Endodermal cell (in vitro differentiated cells): ENCODE data around the gene BHLHA9. TPM values are rescaled to one million over a fixed set of nuclear protein-coding genes. Genes with fewer than 3 reads are reported as not detected.
A peak's percentile ranks its signal among the peaks of the same experiment; 100 is the strongest.

Experiments used
- DNase-seq: peaks from one replicate; pipeline ENCODE4 v3.0.0-alpha.2; 2017
- H3K27ac ChIP-seq: 2 replicates; pipeline ENCODE4 v1.5.1; 2013; ENCODE audit warnings: mild to moderate bottlenecking, low read depth, low read length, moderate library complexity
- H3K27me3 ChIP-seq: 2 replicates; pipeline ENCODE4 v1.6.1; 2013; ENCODE audit warnings: mild to moderate bottlenecking, low read length, moderate library complexity; ENCODE audit not compliant: insufficient read depth, control insufficient read depth, poor library complexity, severe bottlenecking
- H3K36me3 ChIP-seq: 2 replicates; pipeline ENCODE4 v1.7.0; 2013; ENCODE audit warnings: mild to moderate bottlenecking, low read length, moderate library complexity; ENCODE audit not compliant: control insufficient read depth, insufficient read depth
- H3K4me1 ChIP-seq: one replicate; pipeline ENCODE4 v1.7.0; 2013; ENCODE audit warnings: low read length; ENCODE audit not compliant: control insufficient read depth, insufficient read depth
- H3K4me3 ChIP-seq: 2 replicates; pipeline ENCODE4 v1.5.1; 2013; ENCODE audit warnings: mild to moderate bottlenecking, low read length, moderate library complexity
- H3K9ac ChIP-seq: 2 replicates; pipeline ENCODE4 v1.6.1; 2013; ENCODE audit warnings: mild to moderate bottlenecking, low read length, moderate library complexity; ENCODE audit not compliant: poor library complexity, severe bottlenecking; ENCODE audit errors: extremely low read depth
- H3K9me3 ChIP-seq: 2 replicates; pipeline ENCODE4 v1.6.1; 2013; ENCODE audit warnings: mild to moderate bottlenecking, low read length, moderate library complexity; ENCODE audit not compliant: control insufficient read depth
- H3K27ac Mint-ChIP-seq: 2 replicates; pipeline ENCODE4 v1.8.0; 2020; ENCODE audit warnings: mixed read lengths
- H3K27me3 Mint-ChIP-seq: 2 replicates; pipeline ENCODE4 v1.8.0; 2021; ENCODE audit warnings: mild to moderate bottlenecking, mixed read lengths; ENCODE audit not compliant: insufficient read depth
- H3K36me3 Mint-ChIP-seq: 2 replicates; pipeline ENCODE4 v1.8.0; 2020; ENCODE audit warnings: low read depth, mixed read lengths
- H3K4me1 Mint-ChIP-seq: 2 replicates; pipeline ENCODE4 v1.8.0; 2020; ENCODE audit warnings: mixed read lengths
- H3K4me3 Mint-ChIP-seq: 2 replicates; pipeline ENCODE4 v1.8.0; 2020; ENCODE audit warnings: mild to moderate bottlenecking, moderate library complexity, mixed read lengths
- H3K9me3 Mint-ChIP-seq: 2 replicates; pipeline ENCODE4 v1.8.0; 2020; ENCODE audit warnings: mild to moderate bottlenecking, mixed read lengths
- WGBS, 2 experiments: methylation state at CpG; one replicate each; pipeline versions ENCODE4 v1.1.5 to v1.1.7; 2013; ENCODE audit warnings: missing lambda C conversion rate in 2 of 2, mixed read lengths in 1 of 2; ENCODE audit not compliant: insufficient coverage in 1 of 2, insufficient read length in 1 of 2; 5-methylcytosine and 5-hydroxymethylcytosine counted together
- long read RNA-seq, 4 experiments: library from polyadenylated mRNA in 2 of 4; library from RNA in 1 of 4; library from capped mRNA in 1 of 4; stranded (forward) in 3 of 4; unstranded in 1 of 4; transcript quantifications; one replicate each; pipeline ENCODE4 v2.0.0, GENCODE V29; 2020 to 2021; ENCODE audit warnings: inconsistent platforms in 1 of 4
- polyA plus RNA-seq, 2 experiments: library from polyadenylated mRNA; stranded (reverse); fragments of 50-300 nt; gene quantifications; one replicate each; pipeline ENCODE4 v1.2.3, GENCODE V29; 2013
- total RNA-seq, 2 donors: library from RNA; stranded (reverse); fragmentation: NEBNext Ultra II Directional in 1 of 2; extraction: Animal tissue kit (Norgen Biotek cat#: 25700) in 1 of 2; gene quantifications; 2 replicates in 1 of 2; 3 replicates in 1 of 2; pipeline ENCODE4 v1.2.1, GENCODE V29; 2021
- TF ChIP-seq, protein P1 (sequence below): fragments of 200-600 bp; sonication (generic); conservative IDR thresholded peaks from 2 replicates; pipeline ENCODE4 v1.5.0; 2021; ENCODE audit warnings: antibody characterized with exemption, mild to moderate bottlenecking

Gene BHLHA9
- total RNA-seq = under 1 TPM in 1 of 2 donors, not detected in 1; 0.62 TPM
- not detected for polyA plus RNA-seq (2013, experiment 1 of 2)
- not detected for polyA plus RNA-seq (2013, experiment 2 of 2)
- long read RNA-seq, experiment 1 = 0 reads
- long read RNA-seq, experiment 2 = 0 reads
- long read RNA-seq, experiment 3 = 0 reads
- long read RNA-seq, experiment 4 = 0 reads

DNA sequence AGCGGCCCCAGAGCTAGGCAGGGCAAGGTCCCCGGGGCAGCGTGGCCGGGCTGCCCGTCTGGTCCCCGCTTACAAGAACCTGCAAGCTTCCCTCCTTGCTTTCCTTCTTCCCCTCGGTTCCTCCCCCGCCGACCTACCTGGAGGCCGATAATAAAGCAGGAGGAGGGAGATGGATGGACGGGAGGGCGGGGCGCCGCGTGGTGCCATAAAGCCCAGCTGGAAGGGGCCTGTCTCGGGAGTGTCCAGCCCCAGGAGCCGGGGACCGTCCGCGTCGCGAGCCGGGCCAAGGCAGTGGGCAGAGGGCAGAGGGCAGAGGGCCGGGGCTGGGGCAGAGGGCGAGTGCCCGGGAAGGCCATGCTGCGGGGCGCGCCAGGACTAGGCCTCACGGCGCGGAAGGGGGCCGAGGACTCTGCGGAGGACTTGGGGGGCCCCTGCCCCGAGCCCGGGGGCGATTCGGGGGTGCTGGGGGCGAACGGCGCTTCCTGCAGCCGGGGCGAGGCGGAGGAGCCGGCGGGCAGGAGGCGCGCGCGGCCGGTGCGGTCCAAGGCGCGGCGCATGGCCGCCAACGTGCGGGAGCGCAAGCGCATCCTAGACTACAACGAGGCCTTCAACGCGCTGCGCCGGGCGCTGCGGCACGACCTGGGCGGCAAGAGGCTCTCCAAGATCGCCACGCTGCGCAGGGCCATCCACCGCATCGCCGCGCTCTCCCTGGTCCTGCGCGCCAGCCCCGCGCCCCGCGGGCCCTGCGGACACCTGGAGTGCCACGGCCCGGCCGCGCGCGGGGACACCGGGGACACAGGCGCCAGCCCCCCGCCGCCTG lies at the start of gene BHLHA9:
Gene BHLHA9 (plus strand): TSS at position 235 of the 820 bp plus-strand sequence. CDS start 120 bp downstream, at position 355.
- no peaks in the 10 kb centered on the region for H3K36me3 ChIP-seq
- Mint-ChIP-seq H3K4me3 (peak within 1 kb of the TSS; percentile 81), H3K4me1 (no peaks in the 10 kb centered on the region), H3K9me3 (no peaks in the 10 kb centered on the region), H3K27me3 (peaks cover 48% of the 10 kb centered on the region), H3K36me3 (no peaks in the 10 kb centered on the region), H3K27ac (no peak within 1 kb of the TSS)
- H3K4me1 ChIP-seq = no peaks in the 10 kb centered on the region
- 95 to 97% methylated on average over 43 to 93 of the region's 93 CpGs for WGBS, 2 experiments
- no peak within 1 kb of the TSS for H3K4me3 ChIP-seq
- peak; percentile 73 for DNase-seq
- H3K9ac ChIP-seq = no peak within 1 kb of the TSS
- TF ChIP-seq, protein P1, sequence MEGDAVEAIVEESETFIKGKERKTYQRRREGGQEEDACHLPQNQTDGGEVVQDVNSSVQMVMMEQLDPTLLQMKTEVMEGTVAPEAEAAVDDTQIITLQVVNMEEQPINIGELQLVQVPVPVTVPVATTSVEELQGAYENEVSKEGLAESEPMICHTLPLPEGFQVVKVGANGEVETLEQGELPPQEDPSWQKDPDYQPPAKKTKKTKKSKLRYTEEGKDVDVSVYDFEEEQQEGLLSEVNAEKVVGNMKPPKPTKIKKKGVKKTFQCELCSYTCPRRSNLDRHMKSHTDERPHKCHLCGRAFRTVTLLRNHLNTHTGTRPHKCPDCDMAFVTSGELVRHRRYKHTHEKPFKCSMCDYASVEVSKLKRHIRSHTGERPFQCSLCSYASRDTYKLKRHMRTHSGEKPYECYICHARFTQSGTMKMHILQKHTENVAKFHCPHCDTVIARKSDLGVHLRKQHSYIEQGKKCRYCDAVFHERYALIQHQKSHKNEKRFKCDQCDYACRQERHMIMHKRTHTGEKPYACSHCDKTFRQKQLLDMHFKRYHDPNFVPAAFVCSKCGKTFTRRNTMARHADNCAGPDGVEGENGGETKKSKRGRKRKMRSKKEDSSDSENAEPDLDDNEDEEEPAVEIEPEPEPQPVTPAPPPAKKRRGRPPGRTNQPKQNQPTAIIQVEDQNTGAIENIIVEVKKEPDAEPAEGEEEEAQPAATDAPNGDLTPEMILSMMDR = no peak
- no peak within 1 kb of the TSS for H3K27ac ChIP-seq
- no peaks in the 10 kb centered on the region for H3K27me3 ChIP-seq
- H3K9me3 ChIP-seq = no peaks in the 10 kb centered on the region

DNA sequence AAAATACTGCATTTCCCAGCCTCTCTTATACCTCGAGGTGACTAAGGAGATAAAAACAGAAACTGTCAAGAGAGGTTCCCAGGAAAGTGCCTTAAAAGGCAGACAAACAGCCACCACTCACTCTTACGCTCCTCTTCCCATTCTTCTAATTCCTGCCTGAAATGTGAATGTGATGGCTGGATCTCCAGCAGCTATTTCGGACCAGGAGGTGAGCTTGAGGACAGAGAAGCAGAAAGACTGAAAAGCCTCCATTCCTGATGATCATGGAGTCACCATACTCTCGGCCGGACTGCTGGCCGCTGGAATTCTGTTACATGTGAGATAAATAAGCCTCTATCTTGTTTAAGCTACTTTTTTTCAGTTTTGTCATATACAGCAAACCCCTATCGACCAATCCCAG lies 49.0 kb upstream of the BHLHA9 start:
- no peak overlapping the region for H3K4me3 ChIP-seq
- H3K9me3 Mint-ChIP-seq = no peaks in the 10 kb centered on the region
- 85 to 92% methylated on average over 7 of the region's 7 CpGs for WGBS, 2 experiments

DNA sequence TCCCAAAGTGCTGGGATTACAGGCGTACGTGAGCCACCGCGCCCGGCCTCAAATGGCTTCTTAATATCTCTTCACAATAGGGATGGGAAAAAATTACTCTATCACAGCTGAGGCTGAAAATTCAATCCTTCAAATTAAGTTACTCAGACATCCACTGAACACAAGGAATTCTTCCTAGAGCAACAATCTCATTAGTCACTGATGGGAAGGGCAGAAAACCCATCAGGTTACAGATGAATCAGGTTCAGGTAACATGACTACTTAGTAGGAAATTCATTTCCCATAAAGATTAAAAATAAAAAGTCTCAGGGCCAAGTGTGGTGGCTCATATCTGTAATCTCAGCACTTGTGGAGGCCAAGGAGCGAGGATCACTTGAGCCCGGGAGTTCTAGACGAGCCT lies 47.9 kb upstream of the BHLHA9 start:
- no peaks in the 10 kb centered on the region for H3K36me3 ChIP-seq
- TF ChIP-seq, protein P1 = no peak
- Mint-ChIP-seq H3K27me3 (peaks cover 29% of the 10 kb centered on the region), H3K36me3 (peaks cover 4% of the 10 kb centered on the region), H3K4me1 (peaks cover 7% of the 10 kb centered on the region), H3K4me3 (no peak overlapping the region), H3K9me3 (no peaks in the 10 kb centered on the region), H3K27ac (no peak overlapping the region)
- no peaks in the 10 kb centered on the region for H3K4me1 ChIP-seq
- H3K9me3 ChIP-seq = no peaks in the 10 kb centered on the region
- peaks cover 19% of the 10 kb centered on the region for H3K27me3 ChIP-seq
- no peak for DNase-seq
- H3K27ac ChIP-seq = no peak overlapping the region
- H3K9ac ChIP-seq = no peak overlapping the region
- H3K4me3 ChIP-seq = no peak overlapping the region
- 95 to 100% methylated on average over 5 to 8 of the region's 8 CpGs for WGBS, 2 experiments

More for the DNA sequence above, 49.0 kb upstream of the BHLHA9 start:
- DNase-seq = no peak
- Mint-ChIP-seq H3K27me3 (peaks cover 18% of the 10 kb centered on the region), H3K36me3 (peaks cover 4% of the 10 kb centered on the region), H3K27ac (no peak overlapping the region), H3K4me3 (no peak overlapping the region), H3K4me1 (peaks cover 11% of the 10 kb centered on the region)
- Histone ChIP-seq H3K9ac (no peak overlapping the region), H3K4me1 (peaks cover 5% of the 10 kb centered on the region), H3K9me3 (no peaks in the 10 kb centered on the region), H3K36me3 (no peaks in the 10 kb centered on the region), H3K27ac (no peak overlapping the region), H3K27me3 (peaks cover 8% of the 10 kb centered on the region)
- TF ChIP-seq, protein P1 = no peak
